ENCODE results near the gene CARNS1.

Gene CARNS1

DNA sequence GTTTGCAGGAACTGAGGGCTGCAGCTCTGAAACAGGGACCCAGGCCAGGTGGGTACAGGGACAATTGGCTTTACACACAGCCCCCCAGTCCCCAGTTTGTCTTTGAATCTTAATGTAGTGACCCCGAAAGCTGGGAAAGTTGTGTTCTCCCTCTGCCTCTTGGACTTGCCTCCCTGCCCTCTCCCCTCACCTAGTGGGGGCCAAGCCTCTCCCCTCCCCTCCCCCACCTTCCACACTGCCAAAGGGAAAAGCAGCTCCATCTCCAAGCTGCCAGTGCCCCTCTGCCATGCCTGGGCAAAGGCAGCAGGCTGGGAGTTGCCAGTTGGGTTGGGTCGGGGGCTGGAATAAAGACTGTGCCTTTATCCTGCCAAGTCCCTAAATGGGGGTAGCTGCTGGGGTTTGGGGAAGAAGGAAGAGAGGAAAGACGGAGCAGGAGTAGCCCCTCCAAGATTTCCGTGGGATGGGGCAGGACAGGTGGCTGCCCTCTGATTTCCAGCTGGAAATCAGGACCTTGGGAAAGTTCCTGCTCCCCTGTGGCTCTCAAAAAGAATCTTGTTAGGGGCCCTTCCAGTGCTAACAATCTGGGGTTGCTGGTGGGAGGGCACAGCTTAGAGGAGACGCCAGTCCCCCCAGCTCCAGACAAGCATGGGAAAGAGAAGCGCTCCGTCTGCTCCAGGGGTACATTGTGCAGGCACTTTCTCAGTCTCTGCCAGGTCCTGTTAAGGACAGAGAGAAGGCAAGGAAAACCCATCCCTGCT lies 39.2 kb upstream of the CARNS1 start:
- no peak for DNase-seq (ENCODE audit: low spot score)

GRCh38 chr11:67376873-67377808 lies 38.3 kb upstream of the CARNS1 start:
- no peak for DNase-seq (ENCODE audit: low spot score)

DNA sequence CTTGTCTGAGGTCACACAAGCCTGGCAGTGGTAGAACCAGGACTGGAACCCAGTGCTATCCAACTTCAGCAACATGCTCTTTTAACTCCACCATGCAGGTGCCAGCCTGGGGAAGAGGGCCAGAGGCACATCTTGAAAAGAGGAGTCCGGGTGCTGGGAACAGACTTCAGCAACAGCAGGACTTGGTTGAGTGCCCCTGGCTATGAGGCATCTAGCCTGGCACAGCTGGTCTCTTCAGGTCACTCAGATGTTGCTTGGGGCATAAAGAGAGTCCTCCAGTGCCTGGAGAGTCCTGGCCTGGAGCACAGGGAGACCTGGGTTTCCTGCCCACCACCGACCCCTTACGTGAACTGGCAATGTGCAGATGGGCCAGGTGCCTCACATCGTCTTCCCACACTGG lies 36.9 kb upstream of the CARNS1 start:
- no peak for DNase-seq (ENCODE audit: low spot score)

- no peak for DNase-seq (ENCODE audit: low spot score)
These were observed 36.1 kb upstream of the CARNS1 start for GRCh38 chr11:67379061-67380058.

- DNase-seq (ENCODE audit: low spot score): no peak
These were observed 34.1 kb upstream of the CARNS1 start for GRCh38 chr11:67381244-67381972.

DNA sequence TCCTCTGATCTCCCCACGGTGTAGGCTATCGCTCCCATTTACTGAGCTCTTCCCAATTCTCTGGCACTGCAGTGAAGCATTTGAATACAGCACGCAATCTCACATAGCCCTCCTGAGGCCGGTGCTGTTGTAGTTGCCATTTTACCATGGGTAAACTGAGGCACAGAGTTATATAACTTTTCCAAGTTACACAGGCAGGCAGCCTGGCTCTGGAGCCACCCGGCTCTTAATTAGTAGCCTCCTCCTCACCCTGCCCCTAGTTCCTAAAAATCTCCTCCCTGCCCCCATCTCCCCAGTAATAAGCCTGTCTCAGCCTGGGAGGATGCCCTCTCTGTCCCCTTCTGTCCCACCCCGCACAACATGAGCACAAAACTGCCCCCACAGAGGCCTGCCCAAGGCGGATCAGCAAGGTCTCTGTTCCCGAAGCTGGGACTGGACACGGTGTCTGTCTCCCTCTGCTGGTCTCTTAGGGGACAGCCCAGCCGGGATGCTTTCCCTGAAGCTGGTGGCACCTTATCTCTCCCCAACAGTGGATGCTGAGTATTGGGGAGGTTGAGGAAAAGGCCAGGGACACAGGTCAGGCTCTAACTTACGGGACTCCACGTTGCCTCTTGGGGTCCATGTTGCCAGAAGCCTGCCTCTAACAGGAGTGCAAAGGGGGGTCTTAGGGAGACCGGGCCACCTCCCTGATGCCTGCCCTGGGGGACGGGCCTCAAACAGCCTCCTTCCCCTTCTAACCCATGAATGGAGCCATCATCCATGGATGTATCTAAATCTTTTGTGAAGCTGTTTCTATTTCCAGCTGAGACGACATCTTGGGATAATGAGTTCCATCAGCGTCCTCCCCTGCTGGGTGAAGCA lies 33.0 kb upstream of the CARNS1 start:
- DNase-seq (ENCODE audit: low spot score): peak; percentile 88

GRCh38 chr11:67384851-67385366 lies 30.6 kb upstream of the CARNS1 start:
- DNase-seq (ENCODE audit: low spot score): no peak

DNA sequence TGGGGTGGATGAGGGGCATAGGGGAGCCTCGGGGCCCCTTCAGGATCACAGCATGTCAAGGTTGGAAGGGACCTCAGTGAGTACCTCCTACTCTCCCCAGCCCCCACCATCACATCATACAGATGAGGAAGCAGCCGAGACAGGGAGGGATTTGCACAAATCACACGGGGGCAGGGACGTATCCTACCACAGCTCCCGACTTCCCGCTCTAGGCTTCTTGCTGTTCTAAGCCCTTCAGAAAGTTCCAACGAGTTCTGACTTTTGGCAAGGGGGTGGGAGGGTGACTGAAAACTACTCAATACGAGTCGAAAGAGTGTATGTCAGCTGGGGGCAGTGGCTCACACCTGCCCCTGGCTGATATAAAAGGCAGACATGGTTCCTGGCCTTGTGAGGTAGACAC lies 28.4 kb upstream of the CARNS1 start:
- DNase-seq (ENCODE audit: low spot score): no peak

DNA sequence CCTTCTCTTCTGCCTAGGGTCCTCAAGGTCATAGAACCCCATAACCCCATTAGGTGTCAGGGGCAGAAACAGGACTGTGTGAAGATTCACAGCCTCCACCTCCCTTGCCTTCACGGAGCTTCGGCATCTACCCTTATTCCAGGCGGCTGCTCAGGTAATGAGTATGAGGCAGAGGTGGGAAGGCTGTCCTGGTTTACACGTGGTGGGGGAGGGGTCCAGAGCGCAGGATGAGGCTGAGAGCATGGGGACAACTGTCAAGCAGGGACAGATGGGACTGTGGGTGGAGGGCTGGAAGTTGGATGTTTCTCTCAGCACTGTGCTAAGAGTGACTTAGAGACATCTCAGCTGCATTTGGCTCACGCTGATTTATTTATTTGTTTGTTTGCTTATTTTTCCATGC lies 28.0 kb upstream of the CARNS1 start:
- no peak for DNase-seq (ENCODE audit: low spot score)

DNA sequence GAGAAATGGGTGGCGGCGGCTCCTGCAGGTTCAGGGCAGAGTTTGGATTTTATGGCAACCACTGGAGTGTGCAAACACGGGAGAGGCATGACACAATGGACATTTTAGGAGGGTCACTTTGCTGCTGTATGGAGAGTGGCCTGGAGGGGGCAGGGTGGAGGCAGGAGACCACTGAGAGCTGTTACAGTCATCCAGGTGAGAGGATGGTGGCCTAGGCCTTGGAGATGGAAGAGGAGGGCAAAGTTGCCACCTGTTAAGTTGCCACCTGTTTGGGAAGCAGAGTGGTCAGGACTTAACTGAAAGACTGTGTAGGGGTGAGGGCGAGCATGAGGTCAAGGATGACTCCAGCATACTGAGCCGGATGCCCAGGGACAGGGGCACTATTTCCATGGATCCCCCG lies 26.0 kb upstream of the CARNS1 start:
- peak; percentile 62 for DNase-seq (ENCODE audit: low spot score)

GRCh38 chr11:67390947-67391303 lies 24.6 kb upstream of the CARNS1 start:
- no peak for DNase-seq (ENCODE audit: low spot score)

DNA sequence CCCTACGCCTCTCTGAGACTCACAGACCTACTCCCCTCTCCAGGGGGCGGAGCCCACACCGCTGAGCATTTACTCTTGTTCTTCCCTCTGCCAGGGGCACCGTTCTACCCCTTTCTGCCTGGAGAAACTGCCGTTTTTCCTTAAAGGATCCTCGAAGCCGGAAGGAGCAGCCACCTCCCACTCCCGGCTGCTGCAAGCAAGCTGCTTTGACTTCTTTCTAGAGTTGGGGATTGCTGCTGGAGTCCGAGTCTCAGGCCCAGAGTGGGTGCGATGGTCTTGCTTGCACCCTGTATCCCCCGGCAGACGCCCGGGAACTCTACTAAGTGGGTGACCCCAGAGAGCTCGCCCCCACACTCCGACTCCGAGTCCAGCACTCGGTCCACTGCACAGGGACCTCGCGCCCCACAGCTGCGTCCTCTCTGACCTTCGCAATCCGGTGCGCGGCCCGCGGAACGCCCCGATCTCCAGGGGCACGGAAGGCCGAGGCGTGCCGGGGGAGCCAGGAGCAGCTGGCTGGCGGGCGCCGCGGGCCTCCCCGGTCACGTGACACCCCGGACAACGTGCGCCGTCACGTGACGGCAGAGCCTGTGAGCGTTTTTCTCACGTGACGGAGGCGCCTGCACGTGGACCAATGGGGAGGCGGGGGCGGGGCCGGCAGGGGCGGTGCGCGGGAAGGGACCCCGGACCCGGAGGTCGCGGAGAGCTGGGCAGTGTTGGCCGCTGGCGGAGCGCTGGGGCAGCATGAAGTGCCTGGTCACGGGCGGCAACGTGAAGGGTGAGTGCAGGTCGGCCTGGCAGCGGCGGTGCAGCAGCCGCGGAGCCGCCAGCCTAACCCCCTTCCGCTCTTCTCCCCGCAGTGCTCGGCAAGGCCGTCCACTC lies 23.9 kb upstream of the CARNS1 start, which contains the start of gene RAD9A:
Gene RAD9A (plus strand): TSS at position 683 of the 879 bp plus-strand sequence. CDS start 59 bp downstream, at position 742.
- DNase-seq (ENCODE audit: low spot score): peak; percentile 90

DNA sequence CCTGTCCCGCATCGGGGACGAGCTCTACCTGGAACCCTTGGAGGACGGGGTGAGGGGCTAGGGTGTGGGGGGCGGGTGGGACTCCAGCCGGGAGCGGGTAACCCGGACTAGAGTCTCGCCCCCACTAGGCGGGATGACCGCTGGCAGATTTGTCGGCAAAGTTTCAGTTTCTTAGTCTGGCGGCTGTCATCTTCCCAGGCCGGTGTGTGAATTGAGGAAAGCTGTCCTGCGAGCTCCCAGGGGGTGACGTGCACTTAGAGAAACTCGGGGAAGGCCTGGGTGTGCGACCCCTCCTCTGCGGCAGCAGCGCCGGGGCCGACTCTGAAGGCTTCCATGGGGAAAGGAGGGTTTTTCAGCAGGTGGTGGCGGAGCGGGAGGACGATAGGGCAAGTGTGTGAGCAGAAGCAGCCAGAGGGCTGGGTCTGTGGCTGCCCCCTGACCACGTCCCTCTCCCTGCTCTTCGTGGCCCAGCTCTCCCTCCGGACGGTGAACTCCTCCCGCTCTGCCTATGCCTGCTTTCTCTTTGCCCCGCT lies 23.2 kb upstream of the CARNS1 start:
- no peak for DNase-seq (ENCODE audit: low spot score)

DNA sequence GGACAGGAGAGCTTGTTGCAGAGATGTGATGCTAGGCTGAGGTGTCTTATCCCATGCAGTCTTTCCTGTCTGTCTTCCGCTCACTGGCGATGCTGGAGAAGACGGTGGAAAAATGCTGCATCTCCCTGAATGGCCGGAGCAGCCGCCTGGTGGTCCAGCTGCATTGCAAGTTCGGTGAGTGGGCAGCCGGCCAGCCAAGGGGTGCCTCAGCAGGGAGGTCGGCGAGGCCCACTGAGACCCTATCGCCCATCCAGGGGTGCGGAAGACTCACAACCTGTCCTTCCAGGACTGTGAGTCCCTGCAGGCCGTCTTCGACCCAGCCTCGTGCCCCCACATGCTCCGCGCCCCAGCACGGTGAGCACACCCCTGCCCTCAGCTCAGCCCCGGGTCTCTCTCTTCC lies 22.0 kb upstream of the CARNS1 start:
- no peak for DNase-seq (ENCODE audit: low spot score)

GRCh38 chr11:67393990-67394389 lies 21.5 kb upstream of the CARNS1 start:
- DNase-seq (ENCODE audit: low spot score): no peak

- DNase-seq (ENCODE audit: low spot score): no peak
These were observed 19.8 kb upstream of the CARNS1 start for GRCh38 chr11:67395555-67396258.

- DNase-seq (ENCODE audit: low spot score): no peak
These were observed 19.3 kb upstream of the CARNS1 start for GRCh38 chr11:67396259-67396581.

Measured in CD4-positive, alpha-beta T cell treated with Interleukin-2 at 100 ng/mL for 4 hours (primary cell).